HG03159 (cell line): Measurements from ENCODE around the gene SLC36A4.
"Not testable (repeated sequence)": the region's sequence is repeated elsewhere in the genome, so short reads cannot be mapped to it uniquely, and the experiment has no call there.

ENCODE experiments used
- ATAC-seq: cut with Tn5 transposase; IDR thresholded peaks from one replicate; pipeline ENCODE4 v1.9.1; 2021; ENCODE audit warnings: mild to moderate bottlenecking, moderate library complexity; ENCODE audit not compliant: unreplicated experiment

Gene SLC36A4

GRCh38 chr11:93197380-93198214 is at the start of gene SLC36A4:
Gene SLC36A4, minus strand, starts transcription at chr11:93197991. Its CDS starts 159 bp downstream, at chr11:93197832.
- peak; percentile 90 for ATAC-seq

GRCh38 chr11:93246790-93247189 is 49.0 kb upstream of the SLC36A4 start:
- not testable (repeated sequence) for ATAC-seq

GRCh38 chr11:93244018-93244417 is 46.2 kb upstream of the SLC36A4 start:
- ATAC-seq = no peak

GRCh38 chr11:93239966-93240365 is 42.2 kb upstream of the SLC36A4 start:
- no peak for ATAC-seq

- no peak for ATAC-seq
Measured at GRCh38 chr11:93238956-93239355, 41.2 kb upstream of the SLC36A4 start.

- ATAC-seq = peak; percentile 72
Measured at GRCh38 chr11:93236741-93237675, 39.2 kb upstream of the SLC36A4 start.

GRCh38 chr11:93234602-93235207 is 36.9 kb upstream of the SLC36A4 start:
- peak; percentile 96 for ATAC-seq

- ATAC-seq = no peak
Measured at GRCh38 chr11:93229876-93230275, 32.1 kb upstream of the SLC36A4 start.

- no peak for ATAC-seq
Measured at GRCh38 chr11:93225662-93226061, 27.9 kb upstream of the SLC36A4 start.

GRCh38 chr11:93221539-93221938 is 23.7 kb upstream of the SLC36A4 start:
- ATAC-seq = no peak

GRCh38 chr11:93220078-93220477 is 22.3 kb upstream of the SLC36A4 start:
- no peak for ATAC-seq

- no peak for ATAC-seq
Measured at GRCh38 chr11:93219440-93219839, 21.6 kb upstream of the SLC36A4 start.

GRCh38 chr11:93216511-93217101 is 18.8 kb upstream of the SLC36A4 start:
- no peak for ATAC-seq

- no peak for ATAC-seq
Measured at GRCh38 chr11:93213622-93214021, 15.8 kb upstream of the SLC36A4 start.

GRCh38 chr11:93212094-93212493 is 14.3 kb upstream of the SLC36A4 start:
- ATAC-seq = no peak

GRCh38 chr11:93209466-93209865 is 11.7 kb upstream of the SLC36A4 start:
- ATAC-seq = no peak

GRCh38 chr11:93208663-93209270 is 11.0 kb upstream of the SLC36A4 start:
- no peak for ATAC-seq

- no peak for ATAC-seq
Measured at GRCh38 chr11:93199616-93200015, 1.8 kb upstream of the SLC36A4 start.

- no peak for ATAC-seq
Measured at GRCh38 chr11:93198215-93198845, 539 bp upstream of the SLC36A4 start.

GRCh38 chr11:93196816-93197379 is 893 bp downstream of the SLC36A4 start:
- ATAC-seq = peak; percentile 27
